AG04450 (cell line): ENCODE data around the gene CCDC12. TPM values are rescaled to one million over a fixed set of nuclear protein-coding genes. Genes with fewer than 3 reads are reported as not detected.

Source experiments
- CTCF ChIA-PET: fragments of 300-600, 350-600 bp; formaldehyde crosslinking; extraction: SDS; loops from one replicate; lab custom pipeline; 2022; ENCODE audit warnings: antibody characterized with exemption, inconsistent platforms; lab: Charles Lee
- POLR2A ChIA-PET: fragments of 350-600 bp; formaldehyde crosslinking; extraction: SDS; loops from one replicate; lab custom pipeline; 2021; ENCODE audit warnings: antibody characterized with exemption, inconsistent platforms; lab: Yijun Ruan, JAX
- DNase-seq: peaks from one replicate; pipeline ENCODE4 v3.0.0-alpha.2; 2011; ENCODE audit warnings: low read depth, low spot score
- H3K27ac ChIP-seq: one replicate; pipeline ENCODE4 v1.5.1; 2012; ENCODE audit warnings: low read depth, low read length, control low read depth
- H3K27me3 ChIP-seq: one replicate; pipeline ENCODE4 v1.6.0; 2012; ENCODE audit warnings: low read length; ENCODE audit not compliant: control insufficient read depth, insufficient read depth
- H3K4me3 ChIP-seq: 2 replicates; pipeline ENCODE4 v1.5.1; 2011; ENCODE audit warnings: mild to moderate bottlenecking, low read depth, low read length, control low read depth
- H3K9me3 ChIP-seq: 2 replicates; pipeline ENCODE4 v1.5.1; 2012; ENCODE audit warnings: low read length; ENCODE audit not compliant: control insufficient read depth, insufficient read depth
- CTCF ChIP-seq: IDR thresholded peaks from 2 replicates; pipeline ENCODE4 v1.5.1; 2011; ENCODE audit warnings: low read depth, low read length, control low read depth, inconsistent platforms
- polyA plus RNA-seq: library from polyadenylated mRNA; depleted of rRNA; stranded (reverse); fragments of >200 nt; gene quantifications from 2 replicates; pipeline ENCODE4 v1.2.3, GENCODE V29; 2011

Gene CCDC12
- polyA plus RNA-seq, 1 experiment: 18.3 TPM

GRCh38 chr3:46991406-46992165, 15.0 kb upstream of the CCDC12 start:
- no peak for DNase-seq
- Histone ChIP-seq H3K9me3 (no peaks in the 10 kb centered on the region; the same call in 1 of the 2 replicates), H3K27me3 (no peaks in the 10 kb centered on the region), H3K27ac (no peak overlapping the region), H3K4me3 (no peak overlapping the region)
- ChIA-PET CTCF (no interaction called here), POLR2A (interaction anchor here (1.0 to 1.6 kb wide), 2 partner anchors 10 to 18 kb away, joined by 3 read pairs; no protein-coding TSS in a partner anchor)
- no peak for TF ChIP-seq CTCF

- H3K9me3 ChIP-seq: no peaks in the 10 kb centered on the region; the same call in 1 of the 2 replicates
- CTCF ChIA-PET: no interaction called here
- no peak for DNase-seq
- no peak overlapping the region for H3K4me3 ChIP-seq
- no peaks in the 10 kb centered on the region for H3K27me3 ChIP-seq
- H3K27ac ChIP-seq: no peak overlapping the region
- POLR2A ChIA-PET: interaction anchor here (1.6 kb wide), 1 partner anchor 9 kb away, joined by 3 read pairs; no protein-coding TSS in a partner anchor
- no peak for TF ChIP-seq CTCF
Measured at GRCh38 chr3:46990573-46991374, 14.2 kb upstream of the CCDC12 start.

GRCh38 chr3:46989146-46989810, 12.7 kb upstream of the CCDC12 start:
- Histone ChIP-seq H3K9me3 (no peaks in the 10 kb centered on the region; the same call in 1 of the 2 replicates), H3K27me3 (no peaks in the 10 kb centered on the region), H3K4me3 (no peak overlapping the region), H3K27ac (no peak overlapping the region)
- ChIA-PET POLR2A (no interaction called here), CTCF (no interaction called here)
- no peak for DNase-seq
- no peak for TF ChIP-seq CTCF

GRCh38 chr3:46988616-46989015, 12.1 kb upstream of the CCDC12 start:
- POLR2A ChIA-PET: no interaction called here
- TF ChIP-seq CTCF: no peak
- CTCF ChIA-PET: no interaction called here
- no peaks in the 10 kb centered on the region; the same call in 1 of the 2 replicates for H3K9me3 ChIP-seq
- H3K4me3 ChIP-seq: no peak overlapping the region
- no peak for DNase-seq
- H3K27me3 ChIP-seq: no peaks in the 10 kb centered on the region
- no peak overlapping the region for H3K27ac ChIP-seq
